PFSK-1 (cell line): ENCODE measurements around the gene MYL7.

Source experiments
- FOXP2 ChIP-seq: optimal IDR thresholded peaks from 2 replicates; pipeline ENCODE3; 2011; ENCODE audit warnings: borderline replicate concordance, control low read depth, inconsistent platforms; ENCODE audit not compliant: insufficient read depth; ENCODE audit errors: extremely low read length, extremely low read depth
- POLR2AphosphoS5 ChIP-seq: IDR thresholded peaks from 2 replicates; pipeline ENCODE4 v1.6.1; 2012; ENCODE audit warnings: low read depth, mild to moderate bottlenecking, control low read depth, low read length, moderate library complexity
- REST ChIP-seq, 2 experiments: IDR thresholded peaks; 2 replicates each; pipeline versions ENCODE4 v1.6.1 to v1.8.0; 2011 to 2012; ENCODE audit warnings: low read depth in 2 of 2, low read length in 2 of 2, control low read depth in 1 of 2, inconsistent platforms in 1 of 2, mild to moderate bottlenecking in 1 of 2, moderate library complexity in 1 of 2; ENCODE audit not compliant: insufficient read depth in 1 of 2
- SIN3A ChIP-seq: IDR thresholded peaks from 2 replicates; pipeline ENCODE4 v1.6.1; 2012; ENCODE audit warnings: mild to moderate bottlenecking, low read length, moderate library complexity, borderline replicate concordance; ENCODE audit not compliant: insufficient read depth
- TAF1 ChIP-seq: IDR thresholded peaks from 2 replicates; pipeline ENCODE4 v1.6.1; 2012; ENCODE audit warnings: low read length, control low read depth, borderline replicate concordance; ENCODE audit not compliant: insufficient read depth

Gene MYL7

GRCh38 chr7:44131173-44132029 is 9.7 kb downstream of the MYL7 start:
- TF ChIP-seq SIN3A = no peak
- TF ChIP-seq TAF1 = no peak
- TF ChIP-seq POLR2AphosphoS5 = no peak
- no peak for TF ChIP-seq FOXP2
- no peak for TF ChIP-seq REST (IDR thresholded peaks at IDR 0.05; ENCODE audit: insufficient read depth in 1 of 2, low read depth in 2 of 2, low read length in 2 of 2)

GRCh38 chr7:44128721-44129582 is 12.2 kb downstream of the MYL7 start:
- TF ChIP-seq POLR2AphosphoS5 (no peak), FOXP2 (no peak)

GRCh38 chr7:44127161-44127560 is 14.0 kb downstream of the MYL7 start:
- TF ChIP-seq SIN3A (no peak), REST (IDR thresholded peaks at IDR 0.05; ENCODE audit: insufficient read depth in 1 of 2, low read depth in 2 of 2, low read length in 2 of 2) (no peak), POLR2AphosphoS5 (no peak), TAF1 (no peak), FOXP2 (no peak)

GRCh38 chr7:44124822-44125202 is 16.3 kb downstream of the MYL7 start:
- TF ChIP-seq REST (IDR thresholded peaks at IDR 0.05; ENCODE audit: insufficient read depth in 1 of 2, low read depth in 2 of 2, low read length in 2 of 2) = no peak
- no peak for TF ChIP-seq POLR2AphosphoS5
- TF ChIP-seq FOXP2 = no peak
- no peak for TF ChIP-seq TAF1
- TF ChIP-seq SIN3A = no peak

- TF ChIP-seq TAF1 (no peak), POLR2AphosphoS5 (peak; percentile 74), FOXP2 (peak; percentile 42)
Measured at GRCh38 chr7:44123190-44124003, 17.7 kb downstream of the MYL7 start, which contains the start of gene POLD2. POLD2 (minus strand) TSS chr7:44123548; CDS start chr7:44122053, 1,495 bp downstream.
